ENCODE results near the gene KIAA1614. TPM values are rescaled to one million over a fixed set of nuclear protein-coding genes. Genes with fewer than 3 reads are reported as not detected.

KIAA1614 gene
- total RNA-seq, 4 donors from 2014 or later = 2.5 to 7.7 (median 5.1) TPM

DNA sequence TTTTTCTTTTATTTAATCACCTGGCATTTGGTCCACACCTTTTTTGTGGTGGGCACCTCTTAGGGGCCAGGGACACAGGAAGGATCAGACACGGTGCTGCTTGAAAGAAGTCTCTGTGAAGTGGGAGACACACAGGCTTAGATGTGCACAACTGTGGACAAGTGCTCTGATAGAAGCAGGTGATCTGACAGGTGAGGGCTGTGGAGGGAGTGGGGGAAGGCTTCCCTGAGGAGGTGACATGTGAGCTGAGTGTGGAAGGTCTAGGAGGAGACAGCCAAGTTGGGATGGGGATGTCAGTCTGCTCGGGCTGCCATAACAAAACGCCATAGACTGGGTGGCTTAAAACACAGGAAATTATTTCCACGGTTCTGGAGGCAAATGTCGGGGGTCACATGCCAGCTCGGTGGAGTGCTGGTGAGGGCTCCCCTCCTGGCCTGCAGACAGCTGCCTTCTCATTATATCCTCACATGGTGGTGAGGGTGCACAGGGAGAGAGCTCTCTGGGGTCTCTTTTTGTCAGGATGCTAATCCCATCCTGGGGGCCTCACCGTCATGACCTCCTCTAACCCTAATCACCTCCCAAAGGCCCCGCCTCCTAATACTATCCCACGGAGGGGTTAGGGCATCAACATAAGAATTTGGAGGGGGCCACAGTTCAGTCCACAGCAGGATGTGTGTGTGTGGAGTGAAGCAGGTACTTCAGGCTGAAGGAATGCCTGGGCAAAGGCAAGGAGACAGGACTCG is 5.2 kb upstream of the KIAA1614 start:
- DNase-seq (ENCODE audit: low spot score) (no peak), ATAC-seq (ENCODE audit: low FRiP score) (no peak)
- TF ChIP-seq, protein P1, sequence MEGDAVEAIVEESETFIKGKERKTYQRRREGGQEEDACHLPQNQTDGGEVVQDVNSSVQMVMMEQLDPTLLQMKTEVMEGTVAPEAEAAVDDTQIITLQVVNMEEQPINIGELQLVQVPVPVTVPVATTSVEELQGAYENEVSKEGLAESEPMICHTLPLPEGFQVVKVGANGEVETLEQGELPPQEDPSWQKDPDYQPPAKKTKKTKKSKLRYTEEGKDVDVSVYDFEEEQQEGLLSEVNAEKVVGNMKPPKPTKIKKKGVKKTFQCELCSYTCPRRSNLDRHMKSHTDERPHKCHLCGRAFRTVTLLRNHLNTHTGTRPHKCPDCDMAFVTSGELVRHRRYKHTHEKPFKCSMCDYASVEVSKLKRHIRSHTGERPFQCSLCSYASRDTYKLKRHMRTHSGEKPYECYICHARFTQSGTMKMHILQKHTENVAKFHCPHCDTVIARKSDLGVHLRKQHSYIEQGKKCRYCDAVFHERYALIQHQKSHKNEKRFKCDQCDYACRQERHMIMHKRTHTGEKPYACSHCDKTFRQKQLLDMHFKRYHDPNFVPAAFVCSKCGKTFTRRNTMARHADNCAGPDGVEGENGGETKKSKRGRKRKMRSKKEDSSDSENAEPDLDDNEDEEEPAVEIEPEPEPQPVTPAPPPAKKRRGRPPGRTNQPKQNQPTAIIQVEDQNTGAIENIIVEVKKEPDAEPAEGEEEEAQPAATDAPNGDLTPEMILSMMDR (IDR thresholded peaks at IDR 0.05) = no peak

- ATAC-seq (ENCODE audit: low FRiP score) = no peak
- DNase-seq (ENCODE audit: low spot score) = no peak
- TF ChIP-seq, protein P1 (IDR thresholded peaks at IDR 0.05) = no peak
These were observed 4.5 kb upstream of the KIAA1614 start for GRCh38 chr1:180908074-180908765.

DNA sequence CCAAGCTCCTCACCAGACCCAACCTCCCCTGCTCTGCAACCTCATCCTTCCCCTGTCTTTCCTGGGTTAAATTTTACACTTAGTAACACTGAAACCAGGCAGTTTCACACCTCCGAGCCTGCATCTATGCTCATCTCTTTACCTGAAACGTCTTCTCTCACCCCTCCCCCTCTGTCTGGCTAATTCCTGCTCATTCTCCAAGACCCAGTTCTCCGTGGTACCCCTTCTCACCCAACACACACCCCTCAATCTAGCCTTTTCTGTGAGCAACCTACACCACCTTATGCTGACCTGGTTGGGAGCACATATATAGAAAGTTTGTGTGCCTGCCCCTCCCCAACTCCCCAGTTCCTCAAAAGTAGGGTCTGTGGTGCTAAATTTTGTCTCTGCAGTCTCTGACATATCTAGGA is 3.7 kb upstream of the KIAA1614 start:
- DNase-seq (ENCODE audit: low spot score) (no peak), ATAC-seq (ENCODE audit: low FRiP score) (no peak)

DNA sequence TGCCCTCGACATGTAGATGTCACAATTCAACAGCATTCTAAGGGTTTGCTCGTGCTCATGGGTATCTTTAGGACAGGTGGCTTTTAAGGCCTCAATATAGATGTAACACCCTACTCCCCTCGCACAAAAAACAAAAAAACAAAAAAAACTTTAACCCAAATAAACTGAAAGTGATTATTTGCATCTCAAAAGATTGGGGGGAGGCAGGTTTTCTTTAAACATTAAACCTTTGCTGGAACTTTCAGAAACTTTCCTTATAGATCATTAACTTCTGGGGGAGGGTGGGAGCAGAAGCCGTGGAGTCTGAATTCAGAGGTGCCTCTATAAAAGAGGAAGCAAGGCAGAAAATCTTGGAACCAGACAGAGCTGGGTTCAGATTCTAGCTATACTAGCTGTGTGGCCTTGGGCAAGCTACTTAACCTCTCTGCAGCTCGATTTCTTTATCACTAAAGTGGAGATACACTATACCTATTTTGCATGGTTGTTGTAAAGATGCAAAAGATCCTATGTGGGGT is 3.2 kb upstream of the KIAA1614 start:
- TF ChIP-seq, protein P1 (IDR thresholded peaks at IDR 0.05) = no peak
- DNase-seq (ENCODE audit: low spot score) (no peak), ATAC-seq (ENCODE audit: low FRiP score) (no peak)

More for the DNA sequence above, 3.7 kb upstream of the KIAA1614 start:
- TF ChIP-seq, protein P1 (IDR thresholded peaks at IDR 0.05) = no peak

- no peak for ATAC-seq (ENCODE audit: low FRiP score)
- DNase-seq (ENCODE audit: low spot score) = no peak
- TF ChIP-seq, protein P1 (IDR thresholded peaks at IDR 0.05) = no peak
These were observed 981 bp upstream of the KIAA1614 start for GRCh38 chr1:180911640-180912191.

DNA sequence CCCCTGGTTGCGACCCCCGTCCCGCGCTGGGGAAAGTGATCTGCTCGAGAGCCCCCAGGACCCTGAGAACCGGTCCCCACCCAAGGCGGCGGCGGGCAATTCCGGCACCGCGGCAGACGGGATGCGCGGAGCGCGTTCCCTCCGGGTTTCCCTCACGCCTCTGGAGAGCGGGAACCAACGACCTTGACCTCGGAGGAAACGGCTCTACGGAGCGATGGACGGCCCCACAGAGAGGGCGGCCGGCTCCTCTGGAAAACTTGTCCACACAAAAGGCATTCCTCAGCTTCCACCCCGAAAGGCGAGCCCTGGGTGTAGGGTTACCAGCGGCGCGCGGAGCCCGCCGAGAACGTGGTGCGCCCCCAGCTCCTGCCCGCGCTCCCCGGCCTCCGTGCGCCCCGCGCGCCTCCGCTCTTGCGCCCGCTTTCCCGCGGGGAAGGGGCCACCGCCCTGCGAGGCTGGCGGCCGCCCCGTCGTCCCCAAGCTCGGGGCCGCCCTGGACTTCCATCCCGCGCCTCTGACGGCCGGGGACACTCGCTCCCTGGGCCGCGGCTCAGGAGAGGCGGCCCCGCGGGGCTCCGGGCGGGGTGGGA is 391 bp upstream of the KIAA1614 start:
- DNase-seq (ENCODE audit: low spot score) (no peak), ATAC-seq (ENCODE audit: low FRiP score) (peak; percentile 28)
- TF ChIP-seq, protein P1 (IDR thresholded peaks at IDR 0.05) = no peak

All from omental fat pad (tissue), 4 donors.